BLaER1 treated with 17β-estradiol and CSF1 and Interleukin-3, amounts not matched to agents 10 nM and 100 nM (cell line): ENCODE results near the gene PALM3.
A peak's percentile ranks its signal among the peaks of the same experiment; 100 is the strongest.

Experiments used
- H3K27ac ChIP-seq, 11 experiments: shearing (Covaris generic); formaldehyde crosslinking; 2 replicates each; pipeline ENCODE4 v1.8.1; 2022
- H3K27me3 ChIP-seq, 11 experiments: shearing (Covaris generic); formaldehyde crosslinking; 2 replicates each; pipeline ENCODE4 v1.8.1; 2022
- H3K36me3 ChIP-seq, 11 experiments: shearing (Covaris generic); formaldehyde crosslinking; 2 replicates each; pipeline ENCODE4 v1.8.1; 2022
- H3K4me1 ChIP-seq, 10 experiments: shearing (Covaris generic); formaldehyde crosslinking; 2 replicates each; pipeline ENCODE4 v1.8.1; 2022
- H3K4me2 ChIP-seq, 11 experiments: shearing (Covaris generic); formaldehyde crosslinking; 2 replicates each; pipeline ENCODE4 v1.8.1; 2022
- H3K4me3 ChIP-seq, 10 experiments: shearing (Covaris generic); formaldehyde crosslinking; 2 replicates each; pipeline ENCODE4 v1.8.1; 2022
- H3K9ac ChIP-seq, 11 experiments: shearing (Covaris generic); formaldehyde crosslinking; 2 replicates each; pipeline ENCODE4 v1.8.1; 2022
- H3K9me3 ChIP-seq, 11 experiments: shearing (Covaris generic); formaldehyde crosslinking; replicated peaks in 1 of 11; 2 replicates each; pipeline ENCODE4 v1.8.1; 2022
- H4K20me1 ChIP-seq, 11 experiments: shearing (Covaris generic); formaldehyde crosslinking; 2 replicates each; pipeline ENCODE4 v1.8.1; 2022
- Cebpa-rat ChIP-seq, 11 experiments: shearing (Covaris generic); IDR thresholded peaks; 2 replicates each; pipeline ENCODE4 v1.8.1; 2022

PALM3 gene

GRCh38 chr19:14072535-14073260, 10.8 kb upstream of the PALM3 start, which contains the start of gene MISP3:
MISP3 (plus strand) TSS chr19:14072786; CDS start chr19:14073310, 524 bp downstream.
- no peaks in the 10 kb centered on the region for H3K9me3 ChIP-seq
- peak within 1 kb of the TSS in 6 of 11 experiments; percentile 17 to 55 (median 50); a peak in 10 of 22 replicates for H3K27ac ChIP-seq
- H3K4me3 ChIP-seq = peak within 1 kb of the TSS; percentile 58 to 87 (median 68)
- H3K4me1 ChIP-seq = peaks cover 34 to 61% (median 47%) of the 10 kb centered on the region in 10 experiments
- peak within 1 kb of the TSS; percentile 48 to 80 (median 72) for H3K9ac ChIP-seq
- no peaks in the 10 kb centered on the region for H3K36me3 ChIP-seq
- TF ChIP-seq Cebpa-rat (IDR thresholded peaks at IDR 0.05) = no peak
- peaks cover 0 to 9% (median 0%) of the 10 kb centered on the region in 11 experiments; a peak in 6 of 22 replicates for H4K20me1 ChIP-seq
- H3K27me3 ChIP-seq = peaks cover 15 to 38% (median 34%) of the 10 kb centered on the region in 11 experiments; a peak in 21 of 22 replicates
- peak within 1 kb of the TSS; percentile 90 to 100 (median 99) for H3K4me2 ChIP-seq

GRCh38 chr19:14070268-14071050, 8.6 kb upstream of the PALM3 start:
- H3K27me3 ChIP-seq = peaks cover 15 to 38% (median 34%) of the 10 kb centered on the region in 11 experiments; a peak in 21 of 22 replicates

GRCh38 chr19:14066134-14066533, 4.3 kb upstream of the PALM3 start:
- H3K27me3 ChIP-seq = peaks cover 0 to 11% (median 4%) of the 10 kb centered on the region in 11 experiments; a peak in 7 of 22 replicates
- no peak overlapping the region for H3K27ac ChIP-seq
- peaks cover 0 to 25% (median 7%) of the 10 kb centered on the region in 10 experiments; a peak in 13 of 20 replicates for H3K4me1 ChIP-seq
- H3K4me3 ChIP-seq = no peak overlapping the region
- H3K9ac ChIP-seq = no peak overlapping the region
- no peaks in the 10 kb centered on the region for H3K9me3 ChIP-seq
- H4K20me1 ChIP-seq = no peaks in the 10 kb centered on the region
- no peak for TF ChIP-seq Cebpa-rat (IDR thresholded peaks at IDR 0.05)
- no peak overlapping the region for H3K4me2 ChIP-seq
- no peaks in the 10 kb centered on the region for H3K36me3 ChIP-seq

More at GRCh38 chr19:14070268-14071050, 8.6 kb upstream of the PALM3 start:
- peaks cover 0 to 9% (median 0%) of the 10 kb centered on the region in 11 experiments; a peak in 6 of 22 replicates for H4K20me1 ChIP-seq
- H3K4me3 ChIP-seq = no peak overlapping the region
- no peaks in the 10 kb centered on the region for H3K36me3 ChIP-seq
- TF ChIP-seq Cebpa-rat (IDR thresholded peaks at IDR 0.05) = no peak
- H3K4me1 ChIP-seq = peaks cover 12 to 43% (median 36%) of the 10 kb centered on the region in 10 experiments
- H3K4me2 ChIP-seq = no peak overlapping the region
- no peaks in the 10 kb centered on the region for H3K9me3 ChIP-seq
- H3K27ac ChIP-seq = no peak overlapping the region
- no peak overlapping the region for H3K9ac ChIP-seq

GRCh38 chr19:14063105-14063504, 1.2 kb upstream of the PALM3 start:
- H3K4me1 ChIP-seq = peaks cover 6 to 33% (median 15%) of the 10 kb centered on the region in 10 experiments; a peak in 18 of 20 replicates
- peak overlapping the region in 5 of 11 experiments; percentile 11 to 58 (median 36); a peak in 8 of 22 replicates for H3K4me2 ChIP-seq
- no peaks in the 10 kb centered on the region for H3K36me3 ChIP-seq
- peaks cover 13 to 40% (median 25%) of the 10 kb centered on the region in 11 experiments for H3K27me3 ChIP-seq
- TF ChIP-seq Cebpa-rat (IDR thresholded peaks at IDR 0.05) = peak in 3 of 11 experiments; percentile 16 to 58 (median 27); a peak in 2 of 22 replicates
- H3K9ac ChIP-seq = no peak overlapping the region
- H3K27ac ChIP-seq = no peak overlapping the region
- H3K4me3 ChIP-seq = no peak overlapping the region
- H4K20me1 ChIP-seq = no peaks in the 10 kb centered on the region; a peak in 2 of 22 replicates
- no peaks in the 10 kb centered on the region for H3K9me3 ChIP-seq

- Histone ChIP-seq H3K27ac (no peak overlapping the region), H3K4me2 (peak overlapping the region in 3 of 11 experiments; percentile 36 to 58 (median 54); a peak in 5 of 22 replicates), H4K20me1 (no peaks in the 10 kb centered on the region; a peak in 2 of 22 replicates), H3K4me1 (peaks cover 10 to 38% (median 19%) of the 10 kb centered on the region in 10 experiments; a peak in 19 of 20 replicates), H3K9me3 (no peaks in the 10 kb centered on the region), H3K36me3 (no peaks in the 10 kb centered on the region), H3K9ac (peak overlapping the region in 2 of 11 experiments; percentile 15 to 16; a peak in 2 of 22 replicates), H3K27me3 (peaks cover 19 to 46% (median 31%) of the 10 kb centered on the region in 11 experiments), H3K4me3 (no peak overlapping the region)
- no peak for TF ChIP-seq Cebpa-rat (IDR thresholded peaks at IDR 0.05)
These were observed 631 bp upstream of the PALM3 start for GRCh38 chr19:14062558-14062855.

GRCh38 chr19:14061081-14061749, 661 bp downstream of the PALM3 start:
- TF ChIP-seq Cebpa-rat (IDR thresholded peaks at IDR 0.05) = no peak
- H3K36me3 ChIP-seq = no peaks in the 10 kb centered on the region
- H3K4me2 ChIP-seq = no peak overlapping the region
- H3K4me1 ChIP-seq = peaks cover 10 to 35% (median 19%) of the 10 kb centered on the region in 10 experiments; a peak in 19 of 20 replicates
- peaks cover 0 to 9% (median 0%) of the 10 kb centered on the region in 11 experiments; a peak in 3 of 22 replicates for H4K20me1 ChIP-seq
- peaks cover 31 to 58% (median 43%) of the 10 kb centered on the region in 11 experiments for H3K27me3 ChIP-seq
- no peak overlapping the region for H3K27ac ChIP-seq
- H3K4me3 ChIP-seq = no peak overlapping the region
- no peaks in the 10 kb centered on the region for H3K9me3 ChIP-seq
- no peak overlapping the region for H3K9ac ChIP-seq

GRCh38 chr19:14059652-14060155, 2.2 kb downstream of the PALM3 start:
- Histone ChIP-seq H3K9me3 (no peaks in the 10 kb centered on the region), H3K4me3 (no peak overlapping the region), H4K20me1 (peaks cover 0 to 21% (median 0%) of the 10 kb centered on the region in 11 experiments; a peak in 4 of 22 replicates), H3K27ac (no peak overlapping the region), H3K36me3 (no peaks in the 10 kb centered on the region), H3K9ac (no peak overlapping the region), H3K4me2 (peak overlapping the region in 3 of 11 experiments; percentile 1 to 33 (median 32); a peak in 2 of 22 replicates), H3K27me3 (peaks cover 42 to 73% (median 52%) of the 10 kb centered on the region in 11 experiments), H3K4me1 (peaks cover 10 to 32% (median 19%) of the 10 kb centered on the region in 10 experiments; a peak in 19 of 20 replicates)
- no peak for TF ChIP-seq Cebpa-rat (IDR thresholded peaks at IDR 0.05)

- peaks cover 42 to 79% (median 55%) of the 10 kb centered on the region in 11 experiments for H3K27me3 ChIP-seq
- no peaks in the 10 kb centered on the region for H3K36me3 ChIP-seq
- no peak overlapping the region; a peak in 1 of 22 replicates for H3K4me2 ChIP-seq
- H3K27ac ChIP-seq = no peak overlapping the region
- no peak overlapping the region for H3K4me3 ChIP-seq
- peaks cover 10 to 32% (median 19%) of the 10 kb centered on the region in 10 experiments; a peak in 19 of 20 replicates for H3K4me1 ChIP-seq
- peaks cover 0 to 27% (median 0%) of the 10 kb centered on the region in 11 experiments; a peak in 4 of 22 replicates for H4K20me1 ChIP-seq
- H3K9ac ChIP-seq = no peak overlapping the region
- no peaks in the 10 kb centered on the region for H3K9me3 ChIP-seq
- no peak for TF ChIP-seq Cebpa-rat (IDR thresholded peaks at IDR 0.05)
These were observed 2.8 kb downstream of the PALM3 start for GRCh38 chr19:14059093-14059480.
